Measurements from ENCODE around the gene EYA2.

The EYA2 gene

DNA sequence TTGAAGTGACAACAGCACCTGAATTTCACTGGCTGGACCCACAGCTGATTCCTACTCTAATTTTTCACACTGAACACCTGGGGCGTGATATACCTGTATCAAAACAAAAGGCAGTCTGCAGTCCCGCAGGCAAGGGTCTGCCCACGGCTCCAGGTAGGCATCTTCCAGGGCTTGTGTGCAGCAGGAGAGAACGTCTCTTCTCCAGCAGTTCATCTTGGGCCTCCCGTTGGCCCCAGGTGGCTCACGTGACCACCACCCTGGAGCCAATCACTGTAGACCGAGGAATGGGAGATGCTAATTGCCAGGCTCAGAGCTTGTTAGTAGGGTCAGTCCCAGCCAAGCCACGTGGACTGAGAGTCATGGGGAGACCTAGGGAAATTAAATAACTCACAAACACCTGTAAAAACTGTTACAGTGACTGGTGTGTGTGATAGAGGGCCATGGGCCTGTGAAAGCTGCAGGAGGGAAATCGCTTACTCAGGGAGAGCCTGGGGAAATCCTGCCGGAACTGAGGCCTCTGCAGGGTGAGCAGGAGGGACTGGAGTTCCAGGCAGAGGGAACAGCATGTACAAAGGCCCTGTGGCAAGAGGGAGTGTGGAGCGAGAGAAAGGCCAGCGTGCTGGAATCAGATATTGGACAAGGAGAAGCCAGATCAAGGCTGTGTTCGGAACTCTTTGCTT lies 83.4 kb downstream of the EYA2 start:
- no peak for DNase-seq (ENCODE audit: insufficient read length, low spot score)
- FAIRE-seq, result no peak
- TF ChIP-seq, protein P1, sequence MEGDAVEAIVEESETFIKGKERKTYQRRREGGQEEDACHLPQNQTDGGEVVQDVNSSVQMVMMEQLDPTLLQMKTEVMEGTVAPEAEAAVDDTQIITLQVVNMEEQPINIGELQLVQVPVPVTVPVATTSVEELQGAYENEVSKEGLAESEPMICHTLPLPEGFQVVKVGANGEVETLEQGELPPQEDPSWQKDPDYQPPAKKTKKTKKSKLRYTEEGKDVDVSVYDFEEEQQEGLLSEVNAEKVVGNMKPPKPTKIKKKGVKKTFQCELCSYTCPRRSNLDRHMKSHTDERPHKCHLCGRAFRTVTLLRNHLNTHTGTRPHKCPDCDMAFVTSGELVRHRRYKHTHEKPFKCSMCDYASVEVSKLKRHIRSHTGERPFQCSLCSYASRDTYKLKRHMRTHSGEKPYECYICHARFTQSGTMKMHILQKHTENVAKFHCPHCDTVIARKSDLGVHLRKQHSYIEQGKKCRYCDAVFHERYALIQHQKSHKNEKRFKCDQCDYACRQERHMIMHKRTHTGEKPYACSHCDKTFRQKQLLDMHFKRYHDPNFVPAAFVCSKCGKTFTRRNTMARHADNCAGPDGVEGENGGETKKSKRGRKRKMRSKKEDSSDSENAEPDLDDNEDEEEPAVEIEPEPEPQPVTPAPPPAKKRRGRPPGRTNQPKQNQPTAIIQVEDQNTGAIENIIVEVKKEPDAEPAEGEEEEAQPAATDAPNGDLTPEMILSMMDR (IDR thresholded peaks at IDR 0.05; ENCODE audit: insufficient read depth, missing control alignments), result no peak

DNA sequence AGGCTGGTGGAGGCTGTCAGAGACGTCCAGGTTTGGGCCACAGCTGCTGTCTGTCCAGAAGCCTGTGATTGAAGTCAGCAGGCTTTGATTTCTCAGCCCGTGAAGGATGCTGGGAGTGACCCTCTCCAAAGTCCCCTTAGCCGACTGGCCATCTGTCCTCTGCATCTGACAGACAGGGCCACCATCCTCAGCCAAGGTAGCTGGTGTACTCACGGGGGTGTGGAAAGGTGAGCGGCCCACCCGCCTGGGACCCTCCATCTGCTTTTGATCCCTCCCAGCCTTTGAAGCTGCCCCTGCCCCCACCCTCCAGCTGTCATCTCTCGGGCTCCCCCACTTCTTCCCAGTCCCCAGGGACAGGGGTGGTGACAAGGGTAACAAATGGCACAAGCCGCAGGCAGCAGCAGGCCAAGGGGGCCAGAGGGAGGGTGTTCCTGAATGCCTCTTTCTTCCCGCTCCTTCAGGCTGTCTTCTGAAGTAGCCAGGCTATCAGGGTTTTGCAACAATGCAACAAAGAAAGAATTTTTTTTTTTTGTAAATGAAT lies 84.4 kb downstream of the EYA2 start:
- FAIRE-seq (no peak), DNase-seq (ENCODE audit: insufficient read length, low spot score) (no peak)
- TF ChIP-seq, protein P1 (IDR thresholded peaks at IDR 0.05; ENCODE audit: insufficient read depth, missing control alignments), result no peak

DNA sequence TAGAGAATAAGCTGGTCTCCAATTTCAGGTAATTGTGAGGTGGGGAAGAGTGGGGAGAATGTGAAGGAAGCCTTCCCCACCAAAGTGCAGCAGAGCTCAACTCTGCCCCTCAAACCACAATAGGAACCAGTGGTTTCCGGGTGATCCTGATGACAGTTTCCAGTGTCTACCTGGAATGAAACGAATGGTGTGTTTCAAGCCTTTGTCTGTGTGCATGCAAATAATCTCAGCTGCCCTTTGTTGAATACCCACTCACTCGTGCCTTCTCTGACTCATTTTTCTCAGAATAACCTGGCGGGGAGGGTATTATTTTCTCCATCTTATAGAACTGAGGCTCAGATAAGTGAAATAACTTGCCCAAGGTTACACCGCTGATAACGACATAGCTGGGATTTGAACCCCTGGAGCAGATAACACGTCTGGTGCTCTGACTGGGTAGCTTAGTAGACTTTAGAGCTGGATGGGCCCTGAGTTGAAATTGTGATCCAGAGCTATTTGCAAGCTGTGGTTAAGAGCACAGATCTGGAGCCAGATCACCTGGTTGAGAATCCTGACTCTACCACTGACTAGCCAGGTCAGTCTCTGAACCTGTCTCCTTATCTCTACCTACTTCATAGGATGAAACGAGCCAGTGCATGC lies 85.1 kb downstream of the EYA2 start:
- no peak for DNase-seq (ENCODE audit: insufficient read length, low spot score)
- TF ChIP-seq, protein P1 (IDR thresholded peaks at IDR 0.05; ENCODE audit: insufficient read depth, missing control alignments), result no peak
- FAIRE-seq, result peak; percentile 16

DNA sequence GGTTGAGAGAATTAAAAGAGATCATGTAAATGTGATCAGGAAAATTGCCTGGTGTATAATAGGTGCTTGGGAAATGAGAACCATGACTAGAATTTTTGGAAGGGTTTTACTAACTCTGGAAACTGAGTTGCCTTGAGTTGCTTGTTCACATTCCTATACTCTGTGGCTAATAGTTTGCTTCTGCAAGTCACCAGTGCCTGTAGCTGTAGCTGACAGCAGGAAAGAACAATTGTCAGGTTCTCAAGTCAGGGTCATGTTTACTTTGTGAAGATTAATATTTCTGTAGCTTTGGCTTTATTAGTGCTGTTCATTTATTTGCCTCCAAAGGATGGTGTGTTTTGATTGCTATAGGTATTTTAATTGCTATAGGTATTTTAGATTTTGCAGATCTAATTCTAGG lies 86.5 kb downstream of the EYA2 start:
- TF ChIP-seq, protein P1 (IDR thresholded peaks at IDR 0.05; ENCODE audit: insufficient read depth, missing control alignments), result no peak
- FAIRE-seq (peak; percentile 88), DNase-seq (ENCODE audit: insufficient read length, low spot score) (no peak)

DNA sequence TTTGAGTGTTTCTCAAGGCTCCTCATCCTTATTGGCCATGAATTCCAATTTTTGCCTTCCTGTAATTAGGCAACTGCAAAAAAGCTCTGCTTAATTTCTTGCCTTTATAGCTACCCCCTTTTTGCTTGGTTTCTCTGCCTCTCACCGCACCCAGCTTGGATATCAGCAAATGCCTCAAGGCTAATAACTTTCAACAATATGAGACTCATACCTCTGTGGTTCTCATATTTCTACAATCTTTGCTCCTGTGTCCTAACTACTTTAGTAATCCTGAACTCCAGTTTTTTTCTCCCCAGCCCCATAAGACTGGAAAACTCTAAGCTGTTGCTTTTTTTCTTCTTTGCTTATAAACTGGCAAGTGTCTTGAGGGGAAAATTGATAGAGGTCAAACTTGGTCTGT lies 88.8 kb downstream of the EYA2 start:
- TF ChIP-seq, protein P1 (IDR thresholded peaks at IDR 0.05; ENCODE audit: insufficient read depth, missing control alignments), result no peak
- no peak for DNase-seq (ENCODE audit: insufficient read length, low spot score)
- FAIRE-seq, result no peak

DNA sequence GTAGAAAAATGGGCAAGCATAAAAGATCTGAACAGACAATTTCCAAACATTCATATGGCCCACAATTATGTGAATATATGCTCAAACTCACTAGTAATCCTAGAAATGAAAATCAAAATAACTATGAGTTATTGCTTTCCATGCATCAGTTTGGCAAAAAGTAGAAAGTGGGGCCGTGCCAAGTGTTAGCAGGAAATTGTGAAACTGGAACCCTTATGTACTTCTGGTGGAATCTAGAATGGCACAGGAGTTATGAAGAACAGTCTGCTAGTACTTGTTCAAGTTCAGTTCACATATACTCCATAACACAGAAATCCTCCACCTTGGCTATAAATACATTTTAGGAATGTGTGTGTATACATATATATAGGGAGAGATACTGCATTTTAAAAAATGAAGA lies 89.8 kb downstream of the EYA2 start:
- DNase-seq (ENCODE audit: insufficient read length, low spot score) (no peak), FAIRE-seq (no peak)
- TF ChIP-seq, protein P1 (IDR thresholded peaks at IDR 0.05; ENCODE audit: insufficient read depth, missing control alignments), result no peak

DNA sequence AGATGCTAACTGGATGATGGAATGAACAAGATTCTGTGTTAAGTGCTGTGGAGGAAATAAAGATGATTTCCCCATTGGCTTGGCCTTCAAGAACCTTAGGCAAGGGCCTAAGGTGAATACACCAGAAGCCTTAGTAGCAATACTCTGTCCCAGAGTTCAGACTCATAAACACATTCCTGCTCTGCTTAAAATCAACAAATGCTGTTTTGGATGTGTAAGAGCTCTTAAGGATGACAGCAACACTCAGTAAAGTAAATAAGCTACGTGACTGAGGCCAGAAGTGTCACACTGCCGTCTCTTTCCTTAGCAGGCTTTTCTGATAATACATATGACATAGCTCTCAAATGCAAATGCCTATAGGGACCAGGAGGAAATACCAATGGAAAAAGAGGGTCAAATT lies 90.6 kb downstream of the EYA2 start:
- no peak for FAIRE-seq
- TF ChIP-seq, protein P1 (IDR thresholded peaks at IDR 0.05; ENCODE audit: insufficient read depth, missing control alignments), result no peak
- no peak for DNase-seq (ENCODE audit: insufficient read length, low spot score)
